HCT116 (cell line): ENCODE measurements around the gene ZBTB7C. TPM values are rescaled to one million over a fixed set of nuclear protein-coding genes. Genes with fewer than 3 reads are reported as not detected.

Source experiments
- ATAC-seq: fragments of 200-7000 bp; cut with Tn5 transposase; 2 replicates; pipeline ENCODE4 v1.9.1; 2020; ENCODE audit warnings: mild to moderate bottlenecking, moderate library complexity
- BruUV-seq: library from RNA; stranded (reverse); fragments of 400-500 nt; replicated peaks from 2 replicates; lab custom pipeline; 2021; lab: Mats Ljungman, UMichigan
- CTCF ChIA-PET: fragments of 300-600 bp; sonication (Branson Sonifier 250); formaldehyde crosslinking; loops from one replicate; lab custom pipeline; 2021; ENCODE audit warnings: antibody characterized with exemption; lab: Charles Lee
- POLR2A ChIA-PET: fragments of 300-600, 350-600 bp; sonication (Branson Sonifier 250); formaldehyde crosslinking; loops from one replicate; lab custom pipeline; 2021; ENCODE audit warnings: antibody characterized with exemption; lab: Charles Lee
- RAD21 ChIA-PET, 2 experiments: fragments of 300-600 bp; sonication (Branson Sonifier 250); formaldehyde crosslinking; loops; one replicate each; lab custom pipeline; 2023; ENCODE audit warnings: low total read pairs in 2 of 2; ENCODE audit not compliant: uncharacterized antibody in 2 of 2, unreplicated experiment in 2 of 2, low non-redundant PET in 1 of 2; lab: Charles Lee
- DNase-seq: peaks from one replicate; pipeline ENCODE4 v3.0.0-alpha.2; 2010; ENCODE audit warnings: low read depth, low spot score
- H2AFZ ChIP-seq: fragments of 200-600 bp; shearing (Covaris generic), sonication (generic); 2 replicates; pipeline ENCODE4 v1.6.1; 2017; ENCODE audit warnings: low read depth, mixed run types, mixed read lengths, antibody characterized with exemption, low read length; ENCODE audit not compliant: poor library complexity, severe bottlenecking
- H3K27ac ChIP-seq: 2 replicates; pipeline ENCODE4 v1.5.1; 2012; ENCODE audit warnings: low read depth, low read length
- H3K27me3 ChIP-seq: fragments of 200-600 bp; sonication (generic); 2 replicates; pipeline ENCODE4 v1.6.1; 2016; ENCODE audit warnings: mixed run types, low read length, mixed read lengths; ENCODE audit not compliant: insufficient read depth
- H3K36me3 ChIP-seq, 2 experiments: fragments of 200-500 bp in 1 of 2; fragments of 200-600 bp in 1 of 2; sonication (Bioruptor generic) in 1 of 2; sonication (generic) in 1 of 2; 2 replicates each; pipeline versions ENCODE4 v1.5.1 to v1.6.1; 2014 to 2016; ENCODE audit warnings: low read length in 2 of 2, inconsistent platforms in 1 of 2, mixed read lengths in 1 of 2, mixed run types in 1 of 2; ENCODE audit not compliant: insufficient read depth in 2 of 2, control insufficient read depth in 1 of 2
- H3K4me1 ChIP-seq, 2 experiments: fragments of 200-600 bp in 1 of 2; sonication (generic) in 1 of 2; 2 replicates each; pipeline versions ENCODE4 v1.5.1 to v1.6.1; 2012 to 2017; ENCODE audit warnings: low read length in 2 of 2, inconsistent platforms in 1 of 2, mild to moderate bottlenecking in 1 of 2, mixed read lengths in 1 of 2, mixed run types in 1 of 2, moderate library complexity in 1 of 2; ENCODE audit not compliant: insufficient read depth in 2 of 2, control insufficient read depth in 1 of 2
- H3K4me2 ChIP-seq: fragments of 200-600 bp; sonication (generic); 2 replicates; pipeline ENCODE4 v1.6.1; 2017; ENCODE audit warnings: mixed run types, low read length, mixed read lengths
- H3K4me3 ChIP-seq, 2 experiments: fragments of 200-600 bp in 1 of 2; sonication (generic) in 1 of 2; replicated peaks in 1 of 2; 2 replicates each; pipeline ENCODE4 v1.5.1; 2011 to 2016; ENCODE audit warnings: low read length in 2 of 2, control low read depth in 1 of 2, low read depth in 1 of 2, mild to moderate bottlenecking in 1 of 2, mixed read lengths in 1 of 2, mixed run types in 1 of 2
- H3K79me2 ChIP-seq: fragments of 200-600 bp; sonication (generic); 2 replicates; pipeline ENCODE4 v1.6.1; 2017; ENCODE audit warnings: mild to moderate bottlenecking, mixed run types, low read length, moderate library complexity, mixed read lengths; ENCODE audit not compliant: insufficient read depth
- H3K9ac ChIP-seq: fragments of 200-600 bp; sonication (generic); 2 replicates; pipeline ENCODE4 v1.6.1; 2016; ENCODE audit warnings: low read length, mixed read lengths
- H3K9me2 ChIP-seq: fragments of 200-600 bp; sonication (generic), shearing (Covaris generic); 2 replicates; pipeline ENCODE4 v1.6.1; 2017; ENCODE audit warnings: mixed run types, mild to moderate bottlenecking, moderate library complexity; ENCODE audit not compliant: insufficient read depth
- H3K9me3 ChIP-seq, 2 experiments: fragments of 200-500 bp in 1 of 2; fragments of 200-600 bp in 1 of 2; sonication (Bioruptor generic) in 1 of 2; sonication (generic) in 1 of 2; 2 replicates each; pipeline ENCODE4 v1.6.1; 2014 to 2017; ENCODE audit warnings: low read length in 2 of 2, mixed read lengths in 2 of 2, inconsistent platforms in 1 of 2, low read depth in 1 of 2, mild to moderate bottlenecking in 1 of 2, mixed run types in 1 of 2, moderate library complexity in 1 of 2; ENCODE audit not compliant: control insufficient read depth in 1 of 2, insufficient read depth in 1 of 2
- H4K20me1 ChIP-seq: fragments of 200-600 bp; sonication (generic), shearing (Covaris generic); 2 replicates; pipeline ENCODE4 v1.6.1; 2017; ENCODE audit warnings: mixed run types, mild to moderate bottlenecking, moderate library complexity; ENCODE audit not compliant: insufficient read depth
- CBX3 ChIP-seq: IDR thresholded peaks from 2 replicates; pipeline ENCODE4 v1.6.1; 2012; ENCODE audit warnings: low read depth
- CEBPB ChIP-seq: IDR thresholded peaks from 2 replicates; pipeline ENCODE4 v1.6.1; 2012; ENCODE audit warnings: low read depth
- EGR1 ChIP-seq: IDR thresholded peaks from 2 replicates; pipeline ENCODE4 v1.6.1; 2012; ENCODE audit warnings: low read depth
- ELF1 ChIP-seq: IDR thresholded peaks from 2 replicates; pipeline ENCODE4 v1.6.1; 2012; ENCODE audit warnings: low read depth, borderline replicate concordance
- EZH2 ChIP-seq: fragments of 200-600 bp; sonication (generic); IDR thresholded peaks from 2 replicates; pipeline ENCODE4 v1.6.1; 2017; ENCODE audit warnings: antibody characterized with exemption, mixed run types
- FOSL1 ChIP-seq: IDR thresholded peaks from 2 replicates; pipeline ENCODE4 v1.6.1; 2012; ENCODE audit warnings: low read depth
- JUND ChIP-seq: IDR thresholded peaks from 2 replicates; pipeline ENCODE4 v1.6.1; 2012
- MAX ChIP-seq: IDR thresholded peaks from 2 replicates; pipeline ENCODE4 v1.6.1; 2012
- POLR2AphosphoS5 ChIP-seq: IDR thresholded peaks from 2 replicates; pipeline ENCODE4 v1.6.1; 2011; ENCODE audit warnings: mild to moderate bottlenecking, low read depth, low read length, moderate library complexity
- RAD21 ChIP-seq: IDR thresholded peaks from 2 replicates; pipeline ENCODE4 v1.6.1; 2012; ENCODE audit warnings: low read depth, mild to moderate bottlenecking
- SP1 ChIP-seq: IDR thresholded peaks from 2 replicates; pipeline ENCODE4 v1.6.1; 2012; ENCODE audit warnings: low read depth
- SRF ChIP-seq: IDR thresholded peaks from 2 replicates; pipeline ENCODE4 v1.6.1; 2012; ENCODE audit warnings: low read depth
- ZFX ChIP-seq: fragments of 450-650 bp; IDR thresholded peaks from 2 replicates; pipeline ENCODE4 v1.6.1; 2017
- intact Hi-C: fragments of 100-400 bp; cut with micrococcal nuclease; formaldehyde crosslinking; loops from 2 replicates; pipeline ENCODE4 v1.10.0; 2022
- total RNA-seq: library from RNA; stranded (reverse); gene quantifications from one replicate; pipeline ENCODE4 v1.2.1, GENCODE V29; 2021; ENCODE audit not compliant: unreplicated experiment
- TF ChIP-seq, protein P1 (sequence below): IDR thresholded peaks from 2 replicates; pipeline ENCODE4 v1.6.1; 2011; ENCODE audit warnings: mild to moderate bottlenecking, low read length, moderate library complexity; ENCODE audit not compliant: insufficient replicate concordance; ENCODE audit errors: extremely low read depth

The ZBTB7C gene
- total RNA-seq, 1 experiment from 2014 or later, result 0.37 TPM

GRCh38 chr18:48173557-48173956 is 235.6 kb downstream of the ZBTB7C start:
- BruUV-seq, result no TSS peak
- Histone ChIP-seq H3K9me3 (no peaks in the 10 kb centered on the region), H3K27ac (no peak overlapping the region), H3K4me1 (no peaks in the 10 kb centered on the region), H3K36me3 (no peaks in the 10 kb centered on the region), H3K4me3 (no peak overlapping the region), H3K9me2 (no peaks in the 10 kb centered on the region), H3K79me2 (no peaks in the 10 kb centered on the region), H3K9ac (no peak overlapping the region), H2AFZ (no peak overlapping the region), H4K20me1 (no peaks in the 10 kb centered on the region), H3K27me3 (0 out of 2 replicates have a peak, but pooled peaks cover 3% of the 10 kb centered on the region), H3K4me2 (no peak overlapping the region)
- ChIA-PET POLR2A (no interaction called here), CTCF (no interaction called here), RAD21 (no interaction called here)
- DNase-seq (no peak), ATAC-seq (no peak)
- intact Hi-C loops, result no loop called here
- no peak for TF ChIP-seq ELF1

DNA sequence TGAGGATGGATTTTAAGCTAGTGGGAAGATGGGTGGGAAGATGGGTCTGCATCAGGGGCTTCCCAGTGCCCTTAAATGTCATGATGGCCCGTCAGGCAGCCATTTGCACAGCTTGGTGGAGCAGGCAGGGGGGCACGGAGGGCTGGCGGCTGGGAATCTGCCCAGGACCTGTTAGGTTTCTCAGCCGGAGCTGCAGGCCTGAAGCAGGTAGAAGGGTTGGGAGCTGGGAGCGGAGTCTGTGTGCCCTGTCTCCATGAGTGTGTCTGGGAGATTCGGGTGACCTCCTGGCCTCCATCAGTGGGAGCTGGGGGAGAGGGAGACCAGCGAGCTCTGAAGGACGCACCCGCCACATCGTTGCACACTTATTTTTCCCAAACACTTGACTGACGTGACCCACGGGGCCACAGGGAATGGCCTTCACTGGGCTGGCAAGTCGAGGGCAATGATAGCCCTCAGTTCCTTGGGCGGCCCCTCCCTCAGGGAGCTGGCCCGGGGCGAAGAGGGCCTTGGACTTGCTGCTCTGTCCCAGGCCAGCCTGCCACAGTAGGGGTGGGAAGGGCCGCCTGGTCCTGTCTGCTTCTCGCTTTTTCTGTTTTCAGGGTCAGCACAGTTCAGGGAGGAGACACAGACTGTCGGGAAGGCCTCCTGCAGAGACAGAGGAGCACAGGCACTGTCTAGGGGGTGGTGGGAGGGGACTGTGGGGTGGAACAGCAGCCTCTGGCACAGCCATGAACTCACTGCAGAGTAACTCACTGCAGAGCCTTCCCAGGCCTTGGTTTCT is 236.8 kb downstream of the ZBTB7C start:
- no peaks in the 10 kb centered on the region for H3K9me2 ChIP-seq

More for the DNA sequence above, 236.8 kb downstream of the ZBTB7C start:
- ChIA-PET RAD21 (no interaction called here), POLR2A (no interaction called here), CTCF (no interaction called here)
- H3K36me3 ChIP-seq, result no peaks in the 10 kb centered on the region
- no peak overlapping the region for H3K9ac ChIP-seq
- TF ChIP-seq MAX (no peak), SRF (no peak), RAD21 (no peak), CEBPB (no peak), ZFX (no peak), CBX3 (no peak), EGR1 (no peak), JUND (no peak), FOSL1 (no peak), EZH2 (no peak), SP1 (no peak), POLR2AphosphoS5 (no peak)
- TF ChIP-seq, protein P1, sequence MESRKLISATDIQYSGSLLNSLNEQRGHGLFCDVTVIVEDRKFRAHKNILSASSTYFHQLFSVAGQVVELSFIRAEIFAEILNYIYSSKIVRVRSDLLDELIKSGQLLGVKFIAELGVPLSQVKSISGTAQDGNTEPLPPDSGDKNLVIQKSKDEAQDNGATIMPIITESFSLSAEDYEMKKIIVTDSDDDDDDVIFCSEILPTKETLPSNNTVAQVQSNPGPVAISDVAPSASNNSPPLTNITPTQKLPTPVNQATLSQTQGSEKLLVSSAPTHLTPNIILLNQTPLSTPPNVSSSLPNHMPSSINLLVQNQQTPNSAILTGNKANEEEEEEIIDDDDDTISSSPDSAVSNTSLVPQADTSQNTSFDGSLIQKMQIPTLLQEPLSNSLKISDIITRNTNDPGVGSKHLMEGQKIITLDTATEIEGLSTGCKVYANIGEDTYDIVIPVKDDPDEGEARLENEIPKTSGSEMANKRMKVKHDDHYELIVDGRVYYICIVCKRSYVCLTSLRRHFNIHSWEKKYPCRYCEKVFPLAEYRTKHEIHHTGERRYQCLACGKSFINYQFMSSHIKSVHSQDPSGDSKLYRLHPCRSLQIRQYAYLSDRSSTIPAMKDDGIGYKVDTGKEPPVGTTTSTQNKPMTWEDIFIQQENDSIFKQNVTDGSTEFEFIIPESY, result no peak
- H3K27me3 ChIP-seq, result 0 out of 2 replicates have a peak, but pooled peaks cover 4% of the 10 kb centered on the region
- no peaks in the 10 kb centered on the region for H3K4me1 ChIP-seq
- ATAC-seq (no peak), DNase-seq (no peak)
- no TSS peak for BruUV-seq
- no peaks in the 10 kb centered on the region for H4K20me1 ChIP-seq
- no peak overlapping the region for H3K27ac ChIP-seq
- H3K79me2 ChIP-seq, result no peaks in the 10 kb centered on the region
- intact Hi-C loops, result no loop called here
- no peaks in the 10 kb centered on the region for H3K9me3 ChIP-seq
- no peak overlapping the region for H2AFZ ChIP-seq
- H3K4me3 ChIP-seq, result no peak overlapping the region
- H3K4me2 ChIP-seq, result no peak overlapping the region
